IPS DF 4.7 (cell line): ENCODE measurements around the gene TRAF6.
A peak's percentile ranks its signal among the peaks of the same experiment; 100 is the strongest.
"Not testable (repeated sequence)": the region's sequence is repeated elsewhere in the genome, so short reads cannot be mapped to it uniquely, and the experiment has no call there.

Experiments used
- DNase-seq: peaks from one replicate; pipeline ENCODE4 v3.0.0-alpha.2; 2013; ENCODE audit warnings: low spot score; ENCODE audit errors: extremely low read depth

Gene TRAF6

GRCh38 chr11:36498721-36499120 is 11.4 kb downstream of the TRAF6 start:
- no peak for DNase-seq

DNA sequence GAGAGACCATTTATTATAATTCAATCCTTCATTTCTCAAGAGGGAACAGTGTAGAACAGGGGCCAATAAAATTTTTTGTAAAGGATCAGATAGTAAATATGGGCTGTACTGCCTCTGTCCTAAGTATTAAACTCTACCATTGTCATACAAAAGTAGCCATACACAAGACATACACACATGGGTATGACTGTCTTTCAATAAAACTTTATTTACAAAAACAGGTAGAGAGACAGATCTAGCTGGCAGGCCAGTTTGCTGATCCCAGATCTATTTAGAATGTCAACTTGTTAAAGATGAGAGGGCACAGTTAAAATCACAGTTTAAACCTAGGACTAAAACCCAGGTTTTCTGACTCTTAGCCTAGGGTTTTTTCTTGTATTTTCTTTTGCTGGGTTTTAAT is 16.7 kb downstream of the TRAF6 start:
- no peak for DNase-seq

DNA sequence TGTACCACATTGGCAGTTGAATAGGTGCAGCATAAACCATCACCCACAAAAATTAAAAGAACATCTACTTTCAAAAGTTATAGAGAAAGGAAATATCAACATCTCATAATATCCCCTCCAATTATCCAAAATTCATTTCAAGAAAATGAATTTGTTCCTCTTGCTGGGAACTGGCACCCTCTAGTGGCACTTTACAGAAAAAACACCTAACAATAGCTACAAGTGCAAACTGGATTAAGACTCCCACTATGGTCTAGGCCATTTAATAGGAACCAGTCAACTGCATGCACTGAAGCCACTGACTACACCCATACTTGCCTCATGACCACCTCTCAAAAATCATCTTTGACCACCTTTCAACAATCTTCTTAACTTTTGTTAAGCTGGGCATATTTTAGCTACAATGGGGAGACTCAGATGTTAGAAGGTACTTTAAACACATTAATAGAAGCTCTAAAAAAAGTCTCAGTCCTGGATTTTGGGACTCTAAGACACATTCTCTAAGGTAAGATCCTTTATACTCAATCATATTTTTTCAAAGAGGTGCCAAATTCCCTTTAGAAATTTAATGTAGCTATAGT is 17.3 kb downstream of the TRAF6 start:
- DNase-seq, result peak; percentile 16

GRCh38 chr11:36490026-36490806 is 19.9 kb downstream of the TRAF6 start:
- no peak for DNase-seq

DNA sequence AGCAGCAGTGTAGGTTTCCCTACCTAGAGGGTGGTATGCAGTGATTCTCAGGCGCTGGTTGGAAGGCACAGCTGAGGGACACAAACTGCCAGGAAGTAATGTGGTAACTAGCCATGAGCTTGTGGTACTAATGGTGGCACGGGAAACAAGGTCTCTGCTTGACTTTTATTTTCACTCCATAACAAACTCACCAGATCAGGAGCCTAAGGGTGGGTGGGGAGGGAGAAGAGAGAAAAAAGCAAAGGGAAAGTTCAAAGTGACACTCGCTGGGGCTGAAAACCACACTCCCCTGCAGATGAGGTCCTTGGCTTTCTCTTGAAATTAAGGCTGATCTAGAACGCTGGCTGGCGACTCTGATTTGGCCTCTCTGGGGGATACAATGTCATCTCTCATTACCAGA is 22.0 kb downstream of the TRAF6 start:
- DNase-seq, result no peak

- no peak for DNase-seq
Measured at GRCh38 chr11:36487619-36488018, 22.5 kb downstream of the TRAF6 start.

DNA sequence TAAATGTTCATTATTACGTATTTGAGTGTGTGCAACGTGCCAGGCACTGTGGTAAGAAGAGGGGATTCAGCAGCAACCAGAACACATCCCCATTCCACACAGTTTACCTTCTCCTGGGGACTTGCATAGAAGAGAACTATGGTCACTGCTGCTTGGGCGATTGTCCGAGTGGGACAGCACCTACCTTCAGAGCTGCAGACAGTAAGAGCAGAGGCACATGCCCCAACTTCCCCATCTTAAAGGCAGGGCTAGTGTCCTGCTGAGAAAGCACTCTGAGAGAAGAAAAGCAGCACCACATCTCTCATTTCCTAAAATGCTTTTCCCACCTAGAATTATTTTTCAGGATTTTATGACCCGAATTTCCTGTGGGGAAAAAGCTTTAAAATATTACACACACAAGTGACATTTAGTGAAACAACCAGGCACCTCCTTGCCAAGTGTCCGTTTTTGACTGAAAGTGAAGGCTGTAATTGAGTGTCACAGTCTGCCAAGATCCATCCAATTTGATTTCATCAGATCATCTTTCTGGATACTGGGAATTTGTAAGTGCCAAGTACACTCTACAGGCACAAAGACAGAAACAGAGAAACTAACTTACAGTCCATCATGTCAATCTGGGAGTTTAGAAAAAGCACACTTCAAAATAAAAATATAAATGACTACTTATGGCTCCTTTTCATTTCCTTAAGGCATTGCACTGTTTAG is 24.6 kb downstream of the TRAF6 start:
- no peak for DNase-seq

DNA sequence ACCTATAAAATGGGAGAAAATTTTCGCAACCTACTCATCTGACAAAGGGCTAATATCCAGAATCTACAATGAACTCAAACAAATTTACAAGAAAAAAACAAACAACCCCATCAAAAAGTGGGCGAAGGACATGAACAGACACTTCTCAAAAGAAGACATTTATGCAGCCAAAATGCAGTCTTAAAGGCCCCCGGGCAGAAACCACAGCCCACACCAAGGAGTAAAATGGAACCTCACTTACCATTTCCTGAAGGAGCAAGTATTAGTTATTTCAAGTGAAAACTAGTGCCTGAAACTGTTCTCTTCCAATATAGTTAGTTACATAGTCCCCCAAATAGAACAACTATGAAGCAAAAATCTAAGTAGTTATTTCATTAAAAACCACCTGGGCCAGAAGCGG is 27.0 kb downstream of the TRAF6 start:
- not testable (repeated sequence) for DNase-seq

DNA sequence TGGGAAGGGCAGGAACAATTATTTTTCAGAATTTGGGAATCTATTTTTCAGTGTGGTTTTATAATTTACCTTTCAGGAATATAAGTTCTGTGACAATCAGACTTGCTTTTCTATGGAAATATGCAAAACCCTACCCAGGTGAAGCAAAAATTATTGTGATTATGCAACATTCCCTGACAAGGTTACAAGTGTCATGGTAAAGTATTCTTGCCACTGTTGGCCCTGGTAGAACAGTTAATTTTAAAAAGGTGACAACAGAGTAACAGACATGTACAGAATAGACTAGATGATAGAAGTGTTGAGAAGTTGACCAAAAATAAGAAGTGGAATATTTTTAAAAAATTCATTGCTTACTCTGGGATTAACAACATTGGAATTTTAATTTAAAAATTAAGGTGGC is 29.2 kb downstream of the TRAF6 start:
- no peak for DNase-seq

- no peak for DNase-seq
Measured at GRCh38 chr11:36478700-36479329, 31.3 kb downstream of the TRAF6 start.

DNA sequence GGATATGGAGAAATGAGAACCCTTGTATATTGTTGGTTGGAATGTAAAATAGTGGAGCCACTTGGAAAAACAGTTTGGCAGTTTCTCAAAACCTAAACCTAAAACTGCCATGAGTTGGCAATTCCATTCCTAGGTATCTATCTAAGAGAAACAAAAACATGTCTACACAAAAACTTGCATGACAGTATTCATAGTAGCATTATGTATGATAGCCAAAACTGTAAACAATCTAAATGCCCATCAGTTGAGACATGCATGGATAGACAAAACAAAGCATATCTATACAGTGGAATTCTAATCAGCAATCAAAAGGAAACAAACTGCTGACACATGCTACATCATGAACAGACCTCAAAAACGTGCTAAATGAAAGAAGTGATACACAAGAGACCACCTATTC is 34.9 kb downstream of the TRAF6 start:
- DNase-seq, result no peak

GRCh38 chr11:36471577-36471976 is 38.5 kb downstream of the TRAF6 start:
- DNase-seq, result no peak

- no peak for DNase-seq
Measured at GRCh38 chr11:36469881-36470802, 39.9 kb downstream of the TRAF6 start.

DNA sequence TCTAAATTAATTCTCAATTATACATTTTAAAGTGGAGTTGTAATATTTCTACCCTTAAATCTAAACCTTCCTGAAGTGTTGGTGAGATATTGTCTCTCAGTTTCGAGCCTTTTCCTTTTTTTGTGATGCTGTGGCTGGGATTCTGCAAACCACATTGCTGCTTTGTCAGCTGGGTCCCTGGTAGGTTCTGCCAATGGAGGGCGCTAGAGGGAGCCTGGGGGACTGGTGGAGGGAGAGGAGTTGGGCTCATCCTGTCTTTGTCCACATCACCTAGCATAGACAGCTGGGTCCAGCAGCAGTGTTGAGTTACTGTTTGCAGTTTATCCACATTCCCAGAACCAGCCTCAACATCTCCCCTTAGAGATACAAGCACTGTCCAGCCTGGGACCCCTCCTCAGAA is 41.0 kb downstream of the TRAF6 start:
- peak; percentile 28 for DNase-seq

- no peak for DNase-seq
Measured at GRCh38 chr11:36467916-36468315, 42.2 kb downstream of the TRAF6 start.

DNA sequence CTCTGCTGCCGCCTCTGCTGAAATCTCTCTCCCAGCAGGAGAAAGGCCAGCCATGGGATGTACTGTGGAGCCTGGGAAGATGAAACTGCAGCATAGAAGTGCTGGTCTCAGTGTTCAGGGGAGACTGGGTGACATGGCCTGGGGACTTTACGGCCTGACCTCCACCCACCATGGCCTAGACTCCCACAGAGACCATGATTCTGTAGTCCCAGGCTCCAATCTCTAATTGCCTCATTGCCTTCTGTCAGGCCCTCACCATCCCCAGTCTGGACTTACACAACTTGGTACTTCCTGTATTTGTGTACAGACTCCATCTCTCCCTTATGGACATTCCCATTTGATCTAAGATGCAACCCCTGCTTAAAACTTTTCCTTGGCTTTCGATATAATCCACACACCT is 43.1 kb downstream of the TRAF6 start:
- DNase-seq, result no peak

DNA sequence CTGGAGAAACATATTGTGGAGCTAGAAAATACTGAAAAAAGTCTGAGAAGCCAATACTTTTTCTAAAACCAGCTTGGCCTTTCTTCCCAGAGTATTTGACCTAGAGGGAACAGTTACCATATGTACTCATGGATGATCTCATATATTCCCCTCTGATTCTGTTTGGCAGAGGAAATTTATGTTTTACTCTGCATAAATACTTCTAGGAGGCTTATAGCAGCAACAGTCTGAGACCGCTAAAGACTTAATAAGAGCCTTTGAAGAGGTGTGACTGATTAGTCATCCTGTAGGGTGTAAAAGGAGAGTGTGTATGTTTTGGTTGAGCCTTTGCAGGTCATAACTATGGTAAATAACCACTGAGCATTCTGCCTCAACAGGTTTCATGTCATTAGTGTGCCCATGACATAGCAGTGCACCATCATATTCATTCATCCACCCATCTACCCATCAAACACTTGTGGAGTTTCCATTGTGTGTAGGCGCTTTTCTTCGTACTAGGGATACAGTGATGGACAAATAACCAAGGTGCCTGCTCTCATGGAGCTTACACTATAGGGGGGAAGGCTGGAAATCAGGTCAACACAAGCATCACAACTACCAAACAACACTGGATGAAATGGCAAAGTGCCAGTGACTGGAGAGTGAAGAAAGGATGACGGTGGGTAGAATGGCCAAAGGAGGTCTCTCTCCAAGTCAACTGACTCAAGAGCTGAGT is 44.5 kb downstream of the TRAF6 start:
- no peak for DNase-seq

GRCh38 chr11:36464720-36465119 is 45.4 kb downstream of the TRAF6 start:
- DNase-seq, result no peak

GRCh38 chr11:36463781-36464180 is 46.3 kb downstream of the TRAF6 start:
- DNase-seq, result no peak

DNA sequence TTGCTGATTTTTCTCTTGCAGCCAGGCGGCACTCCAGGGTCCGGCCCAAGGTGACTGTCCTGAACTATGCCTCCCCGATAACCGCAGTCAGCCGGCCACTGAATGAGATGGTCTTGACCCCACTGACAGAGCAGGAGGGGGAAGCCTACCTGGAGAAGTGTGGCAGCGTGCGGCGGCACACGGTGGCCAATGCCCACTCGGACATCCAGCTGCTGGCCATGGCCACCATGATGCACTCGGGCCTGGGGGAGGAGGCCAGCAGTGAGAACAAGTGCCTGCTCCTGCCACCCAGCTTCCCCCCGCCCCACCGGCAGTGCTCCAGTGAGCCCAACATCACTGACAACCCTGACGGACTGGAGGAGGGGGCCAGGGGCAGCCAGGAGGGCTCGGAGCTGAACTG is 47.8 kb downstream of the TRAF6 start:
- DNase-seq, result no peak
